ENCODE data around the gene ICA1.

Gene ICA1

GRCh38 chr7:8131694-8132605 is 130.0 kb downstream of the ICA1 start:
- no peak for DNase-seq (ENCODE audit: low read depth)
- no peak for TF ChIP-seq CTCF (conservative IDR thresholded peaks at IDR 0.05; ENCODE audit: control insufficient read depth, insufficient read depth, low read depth, low read length)
- H3K4me3 ChIP-seq (ENCODE audit: control insufficient read depth, low read depth, low read length) = no peak overlapping the region

GRCh38 chr7:8130663-8131062 is 131.3 kb downstream of the ICA1 start:
- TF ChIP-seq CTCF (conservative IDR thresholded peaks at IDR 0.05; ENCODE audit: control insufficient read depth, insufficient read depth, low read depth, low read length) = no peak
- no peak overlapping the region for H3K4me3 ChIP-seq (ENCODE audit: control insufficient read depth, low read depth, low read length)

GRCh38 chr7:8129318-8129659 is 132.7 kb downstream of the ICA1 start:
- DNase-seq (ENCODE audit: low read depth) = no peak
- no peak overlapping the region for H3K4me3 ChIP-seq (ENCODE audit: control insufficient read depth, low read depth, low read length)
- TF ChIP-seq CTCF (conservative IDR thresholded peaks at IDR 0.05; ENCODE audit: control insufficient read depth, insufficient read depth, low read depth, low read length) = no peak

More at GRCh38 chr7:8130663-8131062, 131.3 kb downstream of the ICA1 start:
- no peak for DNase-seq (ENCODE audit: low read depth)

GRCh38 chr7:8128449-8129317 is 133.3 kb downstream of the ICA1 start:
- no peak for DNase-seq (ENCODE audit: low read depth)
- TF ChIP-seq CTCF (conservative IDR thresholded peaks at IDR 0.05; ENCODE audit: control insufficient read depth, insufficient read depth, low read depth, low read length) = no peak
- no peak overlapping the region for H3K4me3 ChIP-seq (ENCODE audit: control insufficient read depth, low read depth, low read length)

- H3K4me3 ChIP-seq (ENCODE audit: control insufficient read depth, low read depth, low read length) = no peak overlapping the region
- no peak for DNase-seq (ENCODE audit: low read depth)
- no peak for TF ChIP-seq CTCF (conservative IDR thresholded peaks at IDR 0.05; ENCODE audit: control insufficient read depth, insufficient read depth, low read depth, low read length)
These were observed 135.3 kb downstream of the ICA1 start for GRCh38 chr7:8126601-8127167.

GRCh38 chr7:8125680-8126444 is 136.1 kb downstream of the ICA1 start:
- no peak for DNase-seq (ENCODE audit: low read depth)
- H3K4me3 ChIP-seq (ENCODE audit: control insufficient read depth, low read depth, low read length) = no peak overlapping the region
- TF ChIP-seq CTCF (conservative IDR thresholded peaks at IDR 0.05; ENCODE audit: control insufficient read depth, insufficient read depth, low read depth, low read length) = no peak
